ENCODE measurements around the gene SYNJ2. TPM values are rescaled to one million over a fixed set of nuclear protein-coding genes. Genes with fewer than 3 reads are reported as not detected.

SYNJ2 gene, protein sequence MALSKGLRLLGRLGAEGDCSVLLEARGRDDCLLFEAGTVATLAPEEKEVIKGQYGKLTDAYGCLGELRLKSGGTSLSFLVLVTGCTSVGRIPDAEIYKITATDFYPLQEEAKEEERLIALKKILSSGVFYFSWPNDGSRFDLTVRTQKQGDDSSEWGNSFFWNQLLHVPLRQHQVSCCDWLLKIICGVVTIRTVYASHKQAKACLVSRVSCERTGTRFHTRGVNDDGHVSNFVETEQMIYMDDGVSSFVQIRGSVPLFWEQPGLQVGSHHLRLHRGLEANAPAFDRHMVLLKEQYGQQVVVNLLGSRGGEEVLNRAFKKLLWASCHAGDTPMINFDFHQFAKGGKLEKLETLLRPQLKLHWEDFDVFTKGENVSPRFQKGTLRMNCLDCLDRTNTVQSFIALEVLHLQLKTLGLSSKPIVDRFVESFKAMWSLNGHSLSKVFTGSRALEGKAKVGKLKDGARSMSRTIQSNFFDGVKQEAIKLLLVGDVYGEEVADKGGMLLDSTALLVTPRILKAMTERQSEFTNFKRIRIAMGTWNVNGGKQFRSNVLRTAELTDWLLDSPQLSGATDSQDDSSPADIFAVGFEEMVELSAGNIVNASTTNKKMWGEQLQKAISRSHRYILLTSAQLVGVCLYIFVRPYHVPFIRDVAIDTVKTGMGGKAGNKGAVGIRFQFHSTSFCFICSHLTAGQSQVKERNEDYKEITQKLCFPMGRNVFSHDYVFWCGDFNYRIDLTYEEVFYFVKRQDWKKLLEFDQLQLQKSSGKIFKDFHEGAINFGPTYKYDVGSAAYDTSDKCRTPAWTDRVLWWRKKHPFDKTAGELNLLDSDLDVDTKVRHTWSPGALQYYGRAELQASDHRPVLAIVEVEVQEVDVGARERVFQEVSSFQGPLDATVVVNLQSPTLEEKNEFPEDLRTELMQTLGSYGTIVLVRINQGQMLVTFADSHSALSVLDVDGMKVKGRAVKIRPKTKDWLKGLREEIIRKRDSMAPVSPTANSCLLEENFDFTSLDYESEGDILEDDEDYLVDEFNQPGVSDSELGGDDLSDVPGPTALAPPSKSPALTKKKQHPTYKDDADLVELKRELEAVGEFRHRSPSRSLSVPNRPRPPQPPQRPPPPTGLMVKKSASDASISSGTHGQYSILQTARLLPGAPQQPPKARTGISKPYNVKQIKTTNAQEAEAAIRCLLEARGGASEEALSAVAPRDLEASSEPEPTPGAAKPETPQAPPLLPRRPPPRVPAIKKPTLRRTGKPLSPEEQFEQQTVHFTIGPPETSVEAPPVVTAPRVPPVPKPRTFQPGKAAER (N-terminal part only)
- total RNA-seq = 15.7 and 36.8 TPM in 2 replicates

DNA sequence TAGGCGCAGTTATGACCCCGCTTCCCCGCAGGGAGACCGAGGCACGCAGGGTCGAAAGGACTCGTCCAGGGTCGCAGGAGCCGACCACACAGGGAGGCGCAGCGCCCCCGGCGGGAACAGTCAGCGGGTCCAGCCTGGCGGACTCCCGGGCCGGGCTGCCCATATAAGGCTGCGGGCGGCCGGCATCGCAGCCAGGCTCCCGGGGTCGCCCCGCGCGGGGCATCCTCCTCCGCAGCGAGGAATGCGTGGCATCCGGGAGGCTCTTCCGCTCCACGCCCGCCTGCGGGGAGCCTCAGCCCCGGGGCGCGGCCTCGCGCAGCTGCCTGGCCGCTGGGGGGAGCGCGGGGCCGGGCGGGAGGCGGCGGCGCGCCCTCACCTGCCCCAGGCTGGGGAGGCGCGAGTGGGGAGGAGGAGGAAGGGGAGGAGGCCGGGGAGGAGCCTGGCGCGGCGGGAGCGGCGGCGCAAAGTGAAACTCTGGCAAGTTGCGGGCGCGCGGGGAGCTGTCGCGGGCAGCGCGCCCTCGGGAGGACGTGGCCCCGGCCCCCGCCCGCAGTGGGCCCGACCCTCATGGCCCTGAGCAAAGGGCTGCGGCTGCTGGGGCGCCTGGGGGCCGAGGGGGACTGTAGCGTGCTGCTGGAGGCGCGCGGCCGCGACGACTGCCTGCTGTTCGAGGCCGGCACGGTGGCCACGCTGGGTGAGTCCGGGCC, at the start of gene SYNJ2:
Gene SYNJ2 (plus strand): TSS at position 469 of the 707 bp plus-strand sequence. CDS start 99 bp downstream, at position 568.

Other genes with a start within 250 kb of the SYNJ2 start
- gene SNX9, start 158.6 kb upstream of the SYNJ2 start, total RNA-seq = 29.1 and 31.3 TPM in 2 replicates
- gene SERAC1, start 186.4 kb downstream of the SYNJ2 start, total RNA-seq = 2.6 and 2.9 TPM in 2 replicates
- gene GTF2H5, start 186.5 kb downstream of the SYNJ2 start, total RNA-seq = 5.3 TPM in 2 replicates

All from epithelial cell of alveolus of lung (primary cell).